Tibial nerve (tissue), 4 donors: Measurements from ENCODE around the gene PRDM11.

ENCODE experiments used
- CTCF ChIP-seq, 5 experiments: fragments of 200-600 bp in 3 of 5; fragments of 450-650 bp in 2 of 5; sonication (generic) in 3 of 5; IDR thresholded peaks; one replicate each; pipeline ENCODE4 v1.5.1; 2016 to 2019; ENCODE audit warnings: antibody characterized with exemption in 5 of 5, mild to moderate bottlenecking in 3 of 5, moderate library complexity in 2 of 5
- EP300 ChIP-seq, 2 donors: sonication (generic); formaldehyde crosslinking; IDR thresholded peaks; one replicate each; pipeline ENCODE4 v1.6.1; 2017; ENCODE audit warnings: antibody characterized with exemption in 2 of 2, mild to moderate bottlenecking in 1 of 2
- POLR2A ChIP-seq, 2 donors: fragments of 450-650 bp; IDR thresholded peaks; one replicate each; pipeline ENCODE4 v1.6.1; 2017; ENCODE audit warnings: antibody characterized with exemption in 2 of 2, mild to moderate bottlenecking in 2 of 2, moderate library complexity in 2 of 2

- no peak for TF ChIP-seq CTCF (IDR thresholded peaks at IDR 0.05)
- TF ChIP-seq EP300 (IDR thresholded peaks at IDR 0.05) = no peak
- TF ChIP-seq POLR2A (IDR thresholded peaks at IDR 0.05) = no peak
Observed at GRCh38 chr11:45267652-45268299, 121.3 kb downstream of the PRDM11 start.
